ENCODE results near the gene COL19A1. TPM values are rescaled to one million over a fixed set of nuclear protein-coding genes. Genes with fewer than 3 reads are reported as not detected.

COL19A1 gene
- total RNA-seq, 1 donor from 2014 or later: 0.14 TPM

DNA sequence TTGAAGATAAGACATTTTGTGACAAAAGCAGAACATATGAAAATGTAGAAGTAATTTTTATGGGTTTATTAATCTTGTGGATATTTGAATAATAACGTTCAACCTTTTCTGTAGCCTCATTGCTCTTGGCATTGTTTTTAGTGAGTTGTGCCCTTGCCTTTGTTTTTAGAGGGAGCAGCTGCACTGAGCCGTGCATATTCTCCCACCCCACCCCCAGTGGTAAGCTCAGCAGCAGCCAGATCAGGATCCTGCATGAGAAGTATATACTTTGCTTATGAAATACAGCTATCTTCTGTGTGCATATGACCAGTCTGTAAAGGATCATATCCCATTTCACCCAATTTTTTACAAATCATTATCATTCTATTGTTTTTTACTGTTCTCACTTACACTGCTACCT lies 252.3 kb downstream of the COL19A1 start:
- intact Hi-C loops (cut with micrococcal nuclease): no loop called here

GRCh38 chr6:70119218-70119835 lies 253.0 kb downstream of the COL19A1 start:
- intact Hi-C loops (cut with micrococcal nuclease): no loop called here

GRCh38 chr6:70124443-70124842 lies 258.1 kb downstream of the COL19A1 start:
- intact Hi-C loops (cut with micrococcal nuclease): no loop called here

DNA sequence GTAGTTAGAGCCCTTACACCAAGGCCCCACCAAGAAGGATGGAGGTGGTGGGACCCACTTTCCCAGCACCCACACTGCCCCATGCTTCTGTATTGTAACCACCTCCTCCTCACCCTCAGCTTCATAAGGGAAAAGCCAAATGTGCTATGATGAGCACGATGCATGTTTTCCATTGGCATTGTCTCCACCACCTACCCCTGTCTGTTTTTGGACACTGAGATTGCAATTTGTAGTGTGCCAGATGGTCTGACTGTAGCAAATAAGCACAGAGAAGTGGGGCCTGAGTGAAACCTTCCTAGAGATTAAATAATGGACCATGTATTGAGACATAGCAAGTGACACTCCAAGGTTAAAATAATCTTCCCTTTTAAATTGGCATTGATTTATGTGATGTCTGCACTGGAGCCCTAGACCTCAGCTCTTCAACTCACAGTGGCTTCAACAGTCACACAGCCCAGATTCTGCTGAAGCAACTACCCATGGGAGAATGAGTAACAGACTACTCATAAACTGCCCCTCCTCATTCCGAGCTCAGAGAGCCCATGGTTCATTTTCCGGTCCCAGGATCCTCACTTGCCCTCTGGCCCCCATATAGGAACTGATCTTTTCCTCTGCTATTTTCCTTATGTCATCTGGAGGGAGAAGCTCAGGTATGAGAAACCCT lies 258.7 kb downstream of the COL19A1 start:
- intact Hi-C loops (cut with micrococcal nuclease): no loop called here

GRCh38 chr6:70125602-70126001 lies 259.2 kb downstream of the COL19A1 start:
- intact Hi-C loops (cut with micrococcal nuclease): no loop called here

- intact Hi-C loops (cut with micrococcal nuclease): no loop called here
These were observed 263.0 kb downstream of the COL19A1 start for GRCh38 chr6:70129341-70129740.

DNA sequence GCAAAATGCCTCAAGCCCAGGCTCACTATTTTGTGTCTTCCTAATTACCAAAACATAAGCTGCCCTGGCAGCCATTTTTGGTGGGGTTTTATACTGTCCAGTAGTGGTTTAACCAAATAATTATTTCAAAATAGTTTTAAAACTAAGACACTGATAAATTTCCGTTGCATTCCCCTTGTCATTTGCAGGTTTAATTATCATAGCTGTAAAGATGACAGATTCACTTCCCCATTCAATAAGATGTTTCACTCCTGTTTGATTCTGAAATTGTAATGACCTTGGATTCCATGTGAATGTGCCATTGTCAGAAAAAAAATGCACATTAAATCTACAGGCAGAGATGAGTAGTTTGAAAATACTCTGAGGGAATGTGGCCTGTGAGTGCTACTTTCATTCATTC lies 264.5 kb downstream of the COL19A1 start:
- intact Hi-C loops (cut with micrococcal nuclease): no loop called here

GRCh38 chr6:70131528-70131927 lies 265.2 kb downstream of the COL19A1 start:
- intact Hi-C loops (cut with micrococcal nuclease): no loop called here

- intact Hi-C loops (cut with micrococcal nuclease): no loop called here
These were observed 266.9 kb downstream of the COL19A1 start for GRCh38 chr6:70133246-70133645.

DNA sequence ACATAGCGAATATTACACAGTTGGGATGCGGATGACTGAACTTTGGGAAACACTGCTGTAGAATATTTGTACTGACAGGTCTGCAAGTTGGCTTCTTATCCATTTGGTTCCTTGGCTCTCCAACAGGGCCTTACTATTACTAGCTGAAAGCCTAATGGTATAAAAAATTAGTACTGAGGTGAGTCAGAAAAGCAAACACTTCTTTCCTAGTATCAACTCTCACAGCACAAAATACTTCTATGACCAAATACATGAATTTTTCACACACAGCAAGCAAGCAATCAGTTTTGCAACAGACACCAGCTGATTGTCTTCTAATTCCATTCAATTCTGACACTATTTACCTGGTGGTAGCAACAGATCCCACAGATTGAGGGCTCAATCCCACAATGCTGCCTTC lies 268.2 kb downstream of the COL19A1 start:
- intact Hi-C loops (cut with micrococcal nuclease): no loop called here

- intact Hi-C loops (cut with micrococcal nuclease): no loop called here
These were observed 269.1 kb downstream of the COL19A1 start for GRCh38 chr6:70135219-70136160.

DNA sequence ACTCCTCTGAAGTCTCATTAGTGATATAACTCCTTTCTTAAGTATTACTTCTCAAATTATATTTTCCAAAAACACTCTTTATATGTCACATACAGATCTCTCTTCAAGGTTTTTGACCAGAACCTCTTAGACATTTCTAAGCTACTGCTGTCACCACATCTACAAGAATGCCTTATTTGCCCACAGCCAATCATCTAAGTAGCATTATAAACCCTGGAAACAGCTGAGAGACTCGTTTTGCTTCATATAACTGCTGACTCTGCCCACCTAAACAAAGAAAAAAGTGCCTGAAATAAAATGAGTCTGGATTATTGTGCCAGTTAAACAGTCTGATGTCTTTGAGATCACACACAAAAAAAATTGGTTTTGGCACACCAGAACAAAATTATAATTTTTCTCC lies 270.6 kb downstream of the COL19A1 start:
- intact Hi-C loops (cut with micrococcal nuclease): no loop called here

DNA sequence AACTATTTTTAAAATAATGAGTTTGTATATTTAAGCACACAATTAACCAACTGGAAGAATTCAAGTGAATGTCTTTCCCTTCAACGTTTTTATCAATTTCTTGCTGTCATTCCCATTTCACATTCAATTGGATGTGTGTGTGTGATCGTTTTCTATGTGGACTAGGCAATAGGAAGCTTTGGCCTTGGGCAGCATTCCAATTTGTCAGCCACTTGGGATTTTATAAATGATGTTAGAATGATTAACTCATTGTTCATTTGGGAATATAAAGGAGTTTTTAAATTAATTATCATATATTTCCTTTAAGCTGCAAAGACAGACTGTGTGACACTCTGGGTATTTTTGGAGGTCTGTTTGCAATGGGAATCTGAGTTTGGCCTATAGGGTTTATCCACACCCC lies 274.1 kb downstream of the COL19A1 start:
- intact Hi-C loops (cut with micrococcal nuclease): no loop called here

DNA sequence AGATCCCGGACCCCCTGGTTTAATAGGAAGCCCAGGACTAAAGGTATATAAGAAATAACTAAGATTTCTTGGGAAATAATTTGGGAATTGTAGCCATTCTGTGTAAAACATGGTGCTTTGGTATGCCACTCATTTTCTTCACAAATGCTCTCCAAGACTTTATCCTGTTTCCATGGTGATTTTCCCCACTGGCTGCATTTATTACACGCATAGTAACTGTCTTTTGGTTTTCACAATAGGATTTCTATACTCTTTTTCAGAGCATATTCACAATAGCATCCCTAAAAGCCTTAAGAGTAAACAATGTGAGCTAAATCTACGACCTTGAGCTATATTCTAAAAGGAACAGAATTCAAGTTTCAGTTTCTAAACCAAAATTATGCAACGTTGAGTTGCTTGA lies 275.7 kb downstream of the COL19A1 start:
- intact Hi-C loops (cut with micrococcal nuclease): no loop called here

DNA sequence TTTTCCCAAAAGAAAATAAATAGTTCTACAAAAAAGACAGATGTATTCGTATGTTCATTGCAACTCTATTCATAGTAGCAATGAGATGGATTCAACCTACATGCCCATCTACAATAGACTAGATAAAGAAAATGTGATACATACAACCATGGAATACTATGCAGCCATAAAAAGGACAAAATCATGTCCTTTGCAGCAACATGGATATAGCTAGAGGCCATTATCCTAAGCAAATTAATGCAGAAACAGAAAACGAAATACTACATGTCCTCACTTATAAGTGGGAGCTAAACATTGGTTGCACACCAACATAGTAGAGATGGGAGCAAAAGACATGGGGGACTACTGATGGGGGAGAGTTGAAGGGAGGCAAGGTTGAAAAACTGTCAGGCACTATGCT lies 278.8 kb downstream of the COL19A1 start:
- intact Hi-C loops (cut with micrococcal nuclease): no loop called here

DNA sequence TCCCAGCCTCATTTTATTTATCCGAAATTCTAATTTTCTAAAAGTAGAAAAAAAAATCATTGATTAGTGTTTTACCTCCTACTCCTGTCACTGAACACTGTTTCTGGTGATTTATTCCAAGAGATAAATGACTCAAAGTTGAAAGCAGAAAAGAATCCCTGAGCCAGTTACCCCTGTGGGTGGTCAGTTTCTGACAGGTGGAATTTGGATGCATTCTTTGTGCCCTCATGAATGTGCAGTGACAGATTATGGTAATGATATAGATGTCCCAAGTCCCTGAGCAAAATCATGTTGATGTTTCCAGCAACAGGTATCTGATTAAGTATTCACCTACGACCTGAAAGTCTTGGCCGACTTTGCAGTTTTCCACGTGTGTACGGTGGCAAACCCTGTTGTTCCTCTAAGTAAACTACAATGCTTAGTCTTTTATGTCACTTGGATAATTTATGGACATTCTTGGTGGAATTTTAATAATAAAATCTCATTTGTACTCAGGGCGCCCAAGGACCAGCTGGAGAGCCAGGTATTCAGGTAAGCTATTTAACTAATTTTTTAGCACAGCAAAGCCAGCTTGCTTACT lies 282.9 kb downstream of the COL19A1 start:
- intact Hi-C loops (cut with micrococcal nuclease): no loop called here

GRCh38 chr6:70150521-70150920 lies 284.2 kb downstream of the COL19A1 start:
- intact Hi-C loops (cut with micrococcal nuclease): no loop called here

- intact Hi-C loops (cut with micrococcal nuclease): no loop called here
These were observed 285.3 kb downstream of the COL19A1 start for GRCh38 chr6:70151616-70152015.

- intact Hi-C loops (cut with micrococcal nuclease): no loop called here
These were observed 286.4 kb downstream of the COL19A1 start for GRCh38 chr6:70152786-70153185.

DNA sequence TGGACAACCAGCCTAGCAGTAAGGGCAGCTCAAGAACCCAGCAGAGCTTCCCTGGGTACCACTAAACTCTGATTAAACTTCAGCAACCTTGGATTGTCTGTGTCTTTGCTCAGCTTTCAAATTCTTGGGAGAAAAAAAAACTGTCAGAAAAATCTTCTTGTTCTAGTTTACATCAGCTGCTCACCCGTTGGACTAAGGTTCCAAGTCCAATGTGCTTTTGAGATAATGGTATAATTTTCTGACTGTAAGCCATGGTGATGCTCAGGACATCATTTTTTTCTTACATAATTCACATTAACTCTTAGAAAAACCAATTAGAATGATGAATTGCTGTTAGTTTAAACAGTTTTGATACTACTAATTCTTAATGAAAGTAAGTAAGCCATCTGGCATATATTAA lies 290.7 kb downstream of the COL19A1 start:
- intact Hi-C loops (cut with micrococcal nuclease): no loop called here

DNA sequence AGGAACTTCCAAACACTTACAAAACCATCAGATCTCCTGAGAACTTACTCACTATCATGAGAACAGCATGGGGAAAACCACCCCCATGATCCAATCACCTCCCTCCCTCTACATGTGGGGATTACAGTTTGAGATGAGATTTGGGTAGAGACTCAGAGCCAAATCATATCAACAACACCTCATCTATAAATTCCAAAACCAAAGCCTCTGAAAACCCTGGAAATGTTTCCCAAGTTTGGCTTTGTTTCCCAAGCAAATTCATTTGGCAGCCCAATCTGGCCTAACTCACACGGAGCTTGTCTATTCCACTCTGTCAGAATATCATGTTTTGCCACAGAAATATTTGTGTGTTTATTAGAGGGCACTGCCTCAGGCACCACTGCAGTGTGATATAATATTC lies 293.9 kb downstream of the COL19A1 start:
- intact Hi-C loops (cut with micrococcal nuclease): no loop called here

DNA sequence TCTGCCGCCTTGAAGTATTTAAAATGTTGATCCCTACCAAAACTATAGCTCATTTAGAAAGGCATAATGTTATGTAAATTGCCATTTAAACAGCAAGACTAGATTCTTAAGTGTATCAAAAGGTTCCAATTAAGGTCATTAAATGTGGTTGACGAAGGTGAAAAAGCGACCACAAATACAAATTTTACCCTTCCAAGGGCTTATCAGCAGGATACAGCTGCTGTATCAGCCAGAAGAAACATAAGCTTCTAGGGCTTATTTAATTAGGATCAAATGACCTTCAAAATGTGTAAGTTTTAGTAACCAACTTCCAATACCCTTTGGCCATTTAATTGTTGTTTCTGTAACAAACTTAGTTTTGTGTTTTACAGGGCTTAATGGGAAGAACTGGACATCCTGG lies 296.6 kb downstream of the COL19A1 start:
- intact Hi-C loops (cut with micrococcal nuclease): no loop called here

All from T-helper 2 cell treated with Interferon-gamma antibody and Interleukin-4, amounts not matched to agents 100 ng/mL and 5 ng/mL, for 36 hours (primary cell).